Testis (tissue), 3 donors: ENCODE measurements around the gene MRPS14. TPM values are rescaled to one million over a fixed set of nuclear protein-coding genes. Genes with fewer than 3 reads are reported as not detected.
A peak's percentile ranks its signal among the peaks of the same experiment; 100 is the strongest.

Source experiments
- DNase-seq: peaks from one replicate; pipeline ENCODE4 v3.0.0-alpha.2; 2019
- H3K27ac ChIP-seq, 2 donors: fragments of 200-600 bp; sonication (generic); one replicate each; pipeline ENCODE4 v1.5.1; 2019
- H3K27me3 ChIP-seq: fragments of 200-600 bp; sonication (generic); one replicate; pipeline ENCODE4 v1.5.1; 2019
- H3K36me3 ChIP-seq: fragments of 200-600 bp; sonication (generic); one replicate; pipeline ENCODE4 v1.5.1; 2017; ENCODE audit warnings: low read depth; ENCODE audit errors: missing control alignments
- H3K4me1 ChIP-seq: fragments of 200-600 bp; sonication (generic); one replicate; pipeline ENCODE4 v1.5.1; 2019
- H3K4me3 ChIP-seq, 2 donors: fragments of 200-600 bp; sonication (generic); one replicate each; pipeline ENCODE4 v1.5.1; 2017 to 2019
- H3K9me3 ChIP-seq: fragments of 200-600 bp; sonication (generic); one replicate; pipeline ENCODE4 v1.5.1; 2017
- POLR2A ChIP-seq: fragments of 450-650 bp; IDR thresholded peaks from one replicate; pipeline ENCODE4 v1.6.1; 2017; ENCODE audit warnings: antibody characterized with exemption, mild to moderate bottlenecking, moderate library complexity
- WGBS, 2 donors: methylation state at CpG; one replicate each; pipeline ENCODE4 v1.1.5; 2018; 5-methylcytosine and 5-hydroxymethylcytosine counted together
- intact Hi-C: fragments of 100-400 bp; cut with DNase I; formaldehyde crosslinking; loops from one replicate; pipeline ENCODE4 v1.15.1; 2023; ENCODE audit warnings: low total_unique reads
- polyA plus RNA-seq: library from polyadenylated mRNA; stranded (reverse); fragments of 350-450 nt; fragmentation: Illumina TruSeq; extraction: RNeasy Lipid Tissue Mini Kit (QIAGEN cat#74804); gene quantifications from one replicate; pipeline ENCODE4 v1.2.3, GENCODE V29; 2014; ENCODE audit warnings: low read depth, low replicate concordance; ENCODE audit not compliant: insufficient read depth
- total RNA-seq, 2 donors: library from RNA; depleted of rRNA; stranded (reverse); fragments of >200 nt; gene quantifications; one replicate each; pipeline ENCODE4 v1.2.3, GENCODE V29; 2016
- TF ChIP-seq, protein P1 (sequence below), 3 experiments: fragments of 450-650 bp in 2 of 3; fragments of 200-600 bp in 1 of 3; sonication (generic) in 1 of 3; IDR thresholded peaks; one replicate each; pipeline ENCODE4 v1.5.1; 2016 to 2019; ENCODE audit warnings: antibody characterized with exemption in 3 of 3, mild to moderate bottlenecking in 2 of 3, moderate library complexity in 1 of 3

The MRPS14 gene
- total and polyA plus RNA-seq, 3 donors from 2014 or later: 30.2 to 42.8 (median 31.2) TPM

DNA sequence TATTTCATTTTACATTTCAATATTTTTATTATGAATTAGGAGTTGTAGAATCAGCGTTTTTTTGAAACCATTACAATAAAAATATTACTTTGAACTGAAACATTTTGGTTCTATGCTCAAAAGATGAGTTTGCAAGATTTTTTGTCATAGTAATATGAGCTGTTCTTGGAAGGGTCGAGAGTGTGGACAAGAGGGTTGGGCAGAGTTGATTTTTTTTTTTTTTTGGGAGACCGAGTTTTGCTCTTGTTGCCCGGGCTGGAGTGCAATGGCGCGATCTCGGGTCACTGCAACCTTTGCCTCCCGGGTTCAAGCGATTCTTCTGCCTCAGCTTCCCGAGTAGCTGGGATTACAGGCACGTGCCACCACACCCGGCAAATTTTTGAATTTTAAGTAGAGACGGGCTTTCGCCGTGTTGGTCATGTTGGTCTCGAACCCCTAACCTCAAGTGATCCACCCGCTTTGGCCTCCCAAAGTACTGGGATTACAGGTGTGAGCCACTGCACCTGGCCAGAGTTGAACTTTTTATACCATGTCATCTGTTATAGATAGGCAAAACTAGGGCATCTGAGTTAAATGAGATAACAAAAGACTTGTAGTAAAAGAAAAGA is 20.2 kb downstream of the MRPS14 start:
- whole genome bisulfite sequencing, 2 donors: 50 to 65% methylated on average over 13 to 17 of the region's 17 CpGs
- H3K27me3 ChIP-seq: no peaks in the 10 kb centered on the region
- H3K27ac ChIP-seq: no peak overlapping the region
- no peak for DNase-seq
- intact Hi-C loops: no loop called here
- H3K36me3 ChIP-seq: no peaks in the 10 kb centered on the region
- H3K9me3 ChIP-seq: no peaks in the 10 kb centered on the region
- no peak for TF ChIP-seq POLR2A
- TF ChIP-seq, protein P1, sequence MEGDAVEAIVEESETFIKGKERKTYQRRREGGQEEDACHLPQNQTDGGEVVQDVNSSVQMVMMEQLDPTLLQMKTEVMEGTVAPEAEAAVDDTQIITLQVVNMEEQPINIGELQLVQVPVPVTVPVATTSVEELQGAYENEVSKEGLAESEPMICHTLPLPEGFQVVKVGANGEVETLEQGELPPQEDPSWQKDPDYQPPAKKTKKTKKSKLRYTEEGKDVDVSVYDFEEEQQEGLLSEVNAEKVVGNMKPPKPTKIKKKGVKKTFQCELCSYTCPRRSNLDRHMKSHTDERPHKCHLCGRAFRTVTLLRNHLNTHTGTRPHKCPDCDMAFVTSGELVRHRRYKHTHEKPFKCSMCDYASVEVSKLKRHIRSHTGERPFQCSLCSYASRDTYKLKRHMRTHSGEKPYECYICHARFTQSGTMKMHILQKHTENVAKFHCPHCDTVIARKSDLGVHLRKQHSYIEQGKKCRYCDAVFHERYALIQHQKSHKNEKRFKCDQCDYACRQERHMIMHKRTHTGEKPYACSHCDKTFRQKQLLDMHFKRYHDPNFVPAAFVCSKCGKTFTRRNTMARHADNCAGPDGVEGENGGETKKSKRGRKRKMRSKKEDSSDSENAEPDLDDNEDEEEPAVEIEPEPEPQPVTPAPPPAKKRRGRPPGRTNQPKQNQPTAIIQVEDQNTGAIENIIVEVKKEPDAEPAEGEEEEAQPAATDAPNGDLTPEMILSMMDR (IDR thresholded peaks at IDR 0.05): no peak
- peaks cover 5% of the 10 kb centered on the region for H3K4me1 ChIP-seq
- H3K4me3 ChIP-seq: no peak overlapping the region

DNA sequence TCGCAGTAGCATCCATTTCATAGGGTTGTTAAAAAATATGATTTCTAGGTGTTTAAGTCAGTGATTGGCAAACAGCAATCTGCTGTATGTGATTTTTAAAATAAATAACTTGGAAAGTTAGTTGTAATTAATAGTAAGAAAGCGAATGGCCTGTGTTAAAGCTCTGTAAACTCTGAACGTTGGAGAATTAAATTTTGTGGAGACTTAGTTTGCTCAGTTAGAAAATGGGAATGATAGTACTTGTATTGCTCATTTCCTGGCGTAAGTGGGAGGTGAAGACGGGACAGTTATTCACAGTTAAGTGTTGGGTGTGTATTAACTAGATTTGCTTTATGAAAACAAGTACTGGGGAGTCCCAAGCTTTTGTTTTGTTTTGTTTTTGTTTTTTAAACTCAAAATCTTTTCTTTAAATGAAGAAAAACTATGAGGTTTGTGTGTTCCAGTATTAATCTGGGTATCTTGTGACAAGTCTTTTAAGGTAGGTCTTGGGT is 22.5 kb downstream of the MRPS14 start:
- no peak for TF ChIP-seq POLR2A
- TF ChIP-seq, protein P1 (IDR thresholded peaks at IDR 0.05): no peak
- WGBS, 2 donors: 5 to 11% methylated on average over 5 of the region's 5 CpGs
- Histone ChIP-seq H3K4me3 (peak overlapping the region; percentile 83 to 94), H3K4me1 (peaks cover 5% of the 10 kb centered on the region), H3K27me3 (no peaks in the 10 kb centered on the region), H3K27ac (peak overlapping the region; percentile 95 to 98), H3K36me3 (no peaks in the 10 kb centered on the region), H3K9me3 (no peaks in the 10 kb centered on the region)
- intact Hi-C loops: no loop called here
- DNase-seq: no peak

DNA sequence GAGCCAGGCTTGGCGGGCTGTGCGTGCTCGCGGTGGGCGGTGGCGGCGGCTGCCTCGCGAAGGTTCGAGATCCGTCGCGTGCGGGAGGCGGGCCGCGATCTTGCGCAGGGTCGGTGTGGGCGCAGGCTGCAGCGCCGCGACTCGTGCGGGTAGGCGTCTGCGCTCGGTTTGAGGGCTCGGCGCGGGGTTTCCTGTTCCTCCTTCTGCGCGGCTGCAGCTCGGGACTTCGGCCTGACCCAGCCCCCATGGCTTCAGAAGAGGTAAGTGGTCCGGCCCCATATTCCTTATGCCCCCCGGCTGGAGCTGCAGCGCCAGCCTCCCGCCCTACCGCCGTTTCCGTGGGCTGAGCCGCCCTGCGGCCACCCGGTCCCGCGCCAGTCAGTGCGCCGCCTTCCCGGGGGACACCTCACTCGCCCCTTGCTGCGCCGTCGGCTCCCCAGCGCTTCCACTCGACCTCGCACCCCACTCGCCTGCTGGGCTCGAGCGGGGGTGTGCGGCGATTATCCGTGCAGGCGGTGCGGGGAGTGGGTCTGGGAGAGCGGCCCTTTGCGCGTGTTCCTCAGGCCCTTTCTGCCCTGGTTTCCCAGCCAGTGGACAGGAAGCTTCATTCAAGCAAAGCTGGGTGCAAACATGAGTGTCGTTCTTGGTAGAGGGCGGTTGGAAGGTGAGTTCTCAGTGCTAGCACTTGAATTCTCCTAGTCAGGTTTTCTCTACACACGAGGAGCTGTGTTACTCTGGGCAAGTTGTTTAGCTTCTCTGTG is 23.1 kb downstream of the MRPS14 start, which contains the start of gene CACYBP:
Gene CACYBP (plus strand): TSS at position 12 of the 761 bp plus-strand sequence. CDS start 234 bp downstream, at position 246.
- Histone ChIP-seq H3K36me3 (no peaks in the 10 kb centered on the region), H3K9me3 (no peaks in the 10 kb centered on the region), H3K27ac (peak within 1 kb of the TSS; percentile 95 to 98), H3K27me3 (no peaks in the 10 kb centered on the region), H3K4me3 (peak within 1 kb of the TSS; percentile 83 to 94), H3K4me1 (peaks cover 5% of the 10 kb centered on the region)
- 1% methylated on average over 17 to 70 of the region's 71 CpGs for WGBS, 2 donors
- intact Hi-C loops: no loop called here
- peak; percentile 21 for TF ChIP-seq POLR2A
- TF ChIP-seq, protein P1 (IDR thresholded peaks at IDR 0.05): no peak
- DNase-seq: peak; percentile 43

DNA sequence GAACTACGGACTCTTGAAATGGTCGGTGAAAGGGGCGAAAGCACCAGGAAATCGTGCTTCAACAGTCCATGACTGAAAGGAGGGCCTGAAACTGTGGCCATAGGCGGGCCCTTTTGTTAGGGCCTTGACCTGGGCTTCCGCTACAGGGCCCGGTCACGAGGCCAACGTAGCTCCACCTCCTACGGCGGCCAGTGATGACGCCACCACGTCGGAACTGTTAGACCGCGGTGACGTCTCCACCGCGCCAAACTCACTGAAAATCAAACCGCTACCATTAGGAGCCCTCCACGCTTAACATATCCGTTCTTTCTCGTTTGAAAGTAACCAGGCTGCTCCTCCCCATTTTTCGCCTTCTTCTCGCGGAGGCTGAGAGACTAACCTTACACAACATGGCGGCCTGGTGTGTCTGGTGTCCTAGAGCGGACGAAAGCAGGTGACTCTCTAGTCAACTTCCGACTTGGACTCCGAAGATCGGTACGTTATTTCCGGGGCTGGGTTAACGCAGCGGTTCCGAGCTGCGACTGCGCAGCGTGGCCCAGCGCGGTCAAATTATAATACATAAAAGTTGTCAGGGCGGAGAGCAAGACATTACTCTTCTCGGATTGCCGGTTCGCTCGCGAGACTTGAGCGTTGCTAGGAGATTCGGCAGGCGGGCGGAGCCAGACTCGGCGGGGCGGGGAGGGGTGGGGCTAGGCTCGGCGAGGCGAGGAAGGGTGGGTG is 23.8 kb downstream of the MRPS14 start:
- Histone ChIP-seq H3K9me3 (no peaks in the 10 kb centered on the region), H3K36me3 (no peaks in the 10 kb centered on the region), H3K27me3 (no peaks in the 10 kb centered on the region), H3K27ac (peak overlapping the region; percentile 95 to 98), H3K4me1 (peaks cover 5% of the 10 kb centered on the region), H3K4me3 (peak overlapping the region; percentile 83 to 94)
- intact Hi-C loops: no loop called here
- DNase-seq: peak; percentile 98
- WGBS, 2 donors: 0 to 1% methylated on average over 43 to 58 of the region's 58 CpGs
- TF ChIP-seq POLR2A: peak; percentile 77
- TF ChIP-seq, protein P1 (IDR thresholded peaks at IDR 0.05): no peak
